HepG2 (cell line): ENCODE measurements around the gene VEGFB.

ENCODE experiments used
- BHLHE40 ChIP-seq: IDR thresholded peaks from 2 replicates; pipeline ENCODE4 v1.6.1; 2011; ENCODE audit warnings: low read length, improper control_type of control experiment
- FIP1L1 ChIP-seq: fragments of 200-400 bp; formaldehyde crosslinking; IDR thresholded peaks from 2 replicates; pipeline ENCODE4 v1.6.1; 2018; ENCODE audit warnings: low read depth, mild to moderate bottlenecking, low read length, moderate library complexity, borderline replicate concordance; ENCODE audit not compliant: insufficient read depth
- GTF3A ChIP-seq: sonication (generic); formaldehyde crosslinking; conservative IDR thresholded peaks from 2 replicates; pipeline ENCODE4 v1.4.0; 2020; ENCODE audit warnings: mild to moderate bottlenecking, missing genetic modification reagents
- POLR2A ChIP-seq, 2 experiments: IDR thresholded peaks; 2 replicates each; pipeline ENCODE4 v1.6.1; 2011; ENCODE audit warnings: low read depth in 2 of 2, low read length in 2 of 2, mild to moderate bottlenecking in 1 of 2, moderate library complexity in 1 of 2; ENCODE audit not compliant: insufficient read depth in 1 of 2
- ZNF263 ChIP-seq: sonication (generic); formaldehyde crosslinking; IDR thresholded peaks from 2 replicates; pipeline ENCODE4 v1.4.0; 2020; ENCODE audit warnings: missing genetic modification reagents
- TF ChIP-seq, protein P1 (sequence below): sonication (generic); formaldehyde crosslinking; IDR thresholded peaks from 2 replicates; pipeline ENCODE4 v1.4.0; 2020; ENCODE audit warnings: missing genetic modification reagents, borderline replicate concordance
- TF ChIP-seq, protein P2 (sequence below): sonication (generic); formaldehyde crosslinking; IDR thresholded peaks from 2 replicates; pipeline ENCODE4 v1.5.0; 2020; ENCODE audit warnings: mild to moderate bottlenecking, missing genetic modification reagents, moderate library complexity
- TF ChIP-seq, protein P3 (sequence below): sonication (generic); formaldehyde crosslinking; IDR thresholded peaks from 2 replicates; pipeline ENCODE4 v1.4.0; 2020; ENCODE audit warnings: low read depth, mild to moderate bottlenecking, missing genetic modification reagents

DNA sequence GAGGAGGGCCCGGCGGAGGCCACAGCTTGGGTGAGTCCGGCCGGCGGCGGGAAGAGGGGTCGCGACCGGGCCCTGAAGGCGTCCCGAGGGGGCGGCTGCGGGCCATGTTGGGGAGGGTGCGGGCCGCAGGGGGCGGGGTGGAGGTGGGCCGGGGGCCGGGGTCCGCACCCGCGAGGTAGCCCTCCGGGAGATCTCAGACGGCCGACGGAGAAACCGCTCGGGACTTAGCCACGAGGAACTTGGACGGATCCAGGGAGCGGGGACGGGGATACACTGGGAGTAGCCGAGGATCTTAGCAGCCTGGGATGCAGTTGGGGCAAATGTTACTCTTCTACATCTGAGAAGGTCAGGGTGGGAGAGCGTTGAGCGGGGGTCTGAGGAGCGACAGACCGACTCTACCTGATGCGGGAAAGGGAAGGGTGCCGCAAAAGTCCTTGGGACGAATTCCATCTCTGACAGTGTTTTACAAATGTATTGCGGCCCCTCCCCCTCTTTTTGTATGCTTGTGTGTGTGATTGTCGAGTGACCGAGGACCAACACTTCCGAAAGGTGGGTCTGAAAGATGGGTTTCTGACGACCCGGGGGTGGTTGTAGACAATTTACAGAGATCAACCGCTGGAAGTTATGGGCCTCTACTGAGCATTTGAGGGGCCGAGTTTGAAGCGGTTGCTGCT lies 47.8 kb upstream of the VEGFB start:
- TF ChIP-seq ZNF263 (CRISPR knock-in tag) (no peak), POLR2A (IDR thresholded peaks at IDR 0.05; ENCODE audit: insufficient read depth in 1 of 2, low read depth in 2 of 2, low read length in 2 of 2) (no peak), BHLHE40 (no peak), GTF3A (no peak), FIP1L1 (no peak)
- TF ChIP-seq, protein P1, sequence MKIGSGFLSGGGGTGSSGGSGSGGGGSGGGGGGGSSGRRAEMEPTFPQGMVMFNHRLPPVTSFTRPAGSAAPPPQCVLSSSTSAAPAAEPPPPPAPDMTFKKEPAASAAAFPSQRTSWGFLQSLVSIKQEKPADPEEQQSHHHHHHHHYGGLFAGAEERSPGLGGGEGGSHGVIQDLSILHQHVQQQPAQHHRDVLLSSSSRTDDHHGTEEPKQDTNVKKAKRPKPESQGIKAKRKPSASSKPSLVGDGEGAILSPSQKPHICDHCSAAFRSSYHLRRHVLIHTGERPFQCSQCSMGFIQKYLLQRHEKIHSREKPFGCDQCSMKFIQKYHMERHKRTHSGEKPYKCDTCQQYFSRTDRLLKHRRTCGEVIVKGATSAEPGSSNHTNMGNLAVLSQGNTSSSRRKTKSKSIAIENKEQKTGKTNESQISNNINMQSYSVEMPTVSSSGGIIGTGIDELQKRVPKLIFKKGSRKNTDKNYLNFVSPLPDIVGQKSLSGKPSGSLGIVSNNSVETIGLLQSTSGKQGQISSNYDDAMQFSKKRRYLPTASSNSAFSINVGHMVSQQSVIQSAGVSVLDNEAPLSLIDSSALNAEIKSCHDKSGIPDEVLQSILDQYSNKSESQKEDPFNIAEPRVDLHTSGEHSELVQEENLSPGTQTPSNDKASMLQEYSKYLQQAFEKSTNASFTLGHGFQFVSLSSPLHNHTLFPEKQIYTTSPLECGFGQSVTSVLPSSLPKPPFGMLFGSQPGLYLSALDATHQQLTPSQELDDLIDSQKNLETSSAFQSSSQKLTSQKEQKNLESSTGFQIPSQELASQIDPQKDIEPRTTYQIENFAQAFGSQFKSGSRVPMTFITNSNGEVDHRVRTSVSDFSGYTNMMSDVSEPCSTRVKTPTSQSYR (CRISPR knock-in tag): peak; percentile 38; the same call in 1 of the 2 replicates
- TF ChIP-seq, protein P2, sequence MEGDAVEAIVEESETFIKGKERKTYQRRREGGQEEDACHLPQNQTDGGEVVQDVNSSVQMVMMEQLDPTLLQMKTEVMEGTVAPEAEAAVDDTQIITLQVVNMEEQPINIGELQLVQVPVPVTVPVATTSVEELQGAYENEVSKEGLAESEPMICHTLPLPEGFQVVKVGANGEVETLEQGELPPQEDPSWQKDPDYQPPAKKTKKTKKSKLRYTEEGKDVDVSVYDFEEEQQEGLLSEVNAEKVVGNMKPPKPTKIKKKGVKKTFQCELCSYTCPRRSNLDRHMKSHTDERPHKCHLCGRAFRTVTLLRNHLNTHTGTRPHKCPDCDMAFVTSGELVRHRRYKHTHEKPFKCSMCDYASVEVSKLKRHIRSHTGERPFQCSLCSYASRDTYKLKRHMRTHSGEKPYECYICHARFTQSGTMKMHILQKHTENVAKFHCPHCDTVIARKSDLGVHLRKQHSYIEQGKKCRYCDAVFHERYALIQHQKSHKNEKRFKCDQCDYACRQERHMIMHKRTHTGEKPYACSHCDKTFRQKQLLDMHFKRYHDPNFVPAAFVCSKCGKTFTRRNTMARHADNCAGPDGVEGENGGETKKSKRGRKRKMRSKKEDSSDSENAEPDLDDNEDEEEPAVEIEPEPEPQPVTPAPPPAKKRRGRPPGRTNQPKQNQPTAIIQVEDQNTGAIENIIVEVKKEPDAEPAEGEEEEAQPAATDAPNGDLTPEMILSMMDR (CRISPR knock-in tag): no peak
- TF ChIP-seq, protein P3, sequence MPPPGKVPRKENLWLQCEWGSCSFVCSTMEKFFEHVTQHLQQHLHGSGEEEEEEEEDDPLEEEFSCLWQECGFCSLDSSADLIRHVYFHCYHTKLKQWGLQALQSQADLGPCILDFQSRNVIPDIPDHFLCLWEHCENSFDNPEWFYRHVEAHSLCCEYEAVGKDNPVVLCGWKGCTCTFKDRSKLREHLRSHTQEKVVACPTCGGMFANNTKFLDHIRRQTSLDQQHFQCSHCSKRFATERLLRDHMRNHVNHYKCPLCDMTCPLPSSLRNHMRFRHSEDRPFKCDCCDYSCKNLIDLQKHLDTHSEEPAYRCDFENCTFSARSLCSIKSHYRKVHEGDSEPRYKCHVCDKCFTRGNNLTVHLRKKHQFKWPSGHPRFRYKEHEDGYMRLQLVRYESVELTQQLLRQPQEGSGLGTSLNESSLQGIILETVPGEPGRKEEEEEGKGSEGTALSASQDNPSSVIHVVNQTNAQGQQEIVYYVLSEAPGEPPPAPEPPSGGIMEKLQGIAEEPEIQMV (CRISPR knock-in tag): no peak
